H1 (cell line): ENCODE results near the gene DDX49.

Source experiments
- EZH2 ChIP-seq: fragments of 200-600 bp; sonication (generic); IDR thresholded peaks from 2 replicates; pipeline ENCODE4 v1.7.1; 2012; ENCODE audit warnings: low read depth, mild to moderate bottlenecking, moderate library complexity, low read length, inconsistent platforms; ENCODE audit not compliant: severe bottlenecking
- JUN ChIP-seq: IDR thresholded peaks from 2 replicates; pipeline ENCODE4 v1.6.1; 2011; ENCODE audit warnings: low read depth, mild to moderate bottlenecking, improper control_type of control experiment, low read length
- POLR2A ChIP-seq, 2 experiments: IDR thresholded peaks; 1 replicate in 1 of 2; 2 replicates in 1 of 2; pipeline ENCODE4 v1.6.1; 2011; ENCODE audit warnings: low read depth in 2 of 2, low read length in 2 of 2, mild to moderate bottlenecking in 2 of 2; ENCODE audit errors: control extremely low read depth in 1 of 2
- SP2 ChIP-seq: IDR thresholded peaks from 2 replicates; pipeline ENCODE4 v1.6.1; 2012; ENCODE audit warnings: mild to moderate bottlenecking, low read length, inconsistent platforms
- TCF12 ChIP-seq: IDR thresholded peaks from 2 replicates; pipeline ENCODE4 v1.6.1; 2011; ENCODE audit warnings: low read depth, mild to moderate bottlenecking, low read length

- TF ChIP-seq EZH2 (no peak), SP2 (no peak), JUN (no peak), POLR2A (IDR thresholded peaks at IDR 0.05; ENCODE audit: control extremely low read depth in 1 of 2, low read depth in 2 of 2, low read length in 2 of 2) (no peak), TCF12 (no peak)
These were observed 32.3 kb downstream of the DDX49 start for GRCh38 chr19:18951721-18952281.
